Smooth muscle cell of the brain vasculature (primary cell): ENCODE results near the gene IQSEC1.
"Not testable (repeated sequence)": the region's sequence is repeated elsewhere in the genome, so short reads cannot be mapped to it uniquely, and the experiment has no call there.

Experiments
- DNase-seq: peaks from one replicate; pipeline ENCODE4 v3.0.0-alpha.2; 2012; ENCODE audit warnings: low read depth, low spot score

The IQSEC1 gene

DNA sequence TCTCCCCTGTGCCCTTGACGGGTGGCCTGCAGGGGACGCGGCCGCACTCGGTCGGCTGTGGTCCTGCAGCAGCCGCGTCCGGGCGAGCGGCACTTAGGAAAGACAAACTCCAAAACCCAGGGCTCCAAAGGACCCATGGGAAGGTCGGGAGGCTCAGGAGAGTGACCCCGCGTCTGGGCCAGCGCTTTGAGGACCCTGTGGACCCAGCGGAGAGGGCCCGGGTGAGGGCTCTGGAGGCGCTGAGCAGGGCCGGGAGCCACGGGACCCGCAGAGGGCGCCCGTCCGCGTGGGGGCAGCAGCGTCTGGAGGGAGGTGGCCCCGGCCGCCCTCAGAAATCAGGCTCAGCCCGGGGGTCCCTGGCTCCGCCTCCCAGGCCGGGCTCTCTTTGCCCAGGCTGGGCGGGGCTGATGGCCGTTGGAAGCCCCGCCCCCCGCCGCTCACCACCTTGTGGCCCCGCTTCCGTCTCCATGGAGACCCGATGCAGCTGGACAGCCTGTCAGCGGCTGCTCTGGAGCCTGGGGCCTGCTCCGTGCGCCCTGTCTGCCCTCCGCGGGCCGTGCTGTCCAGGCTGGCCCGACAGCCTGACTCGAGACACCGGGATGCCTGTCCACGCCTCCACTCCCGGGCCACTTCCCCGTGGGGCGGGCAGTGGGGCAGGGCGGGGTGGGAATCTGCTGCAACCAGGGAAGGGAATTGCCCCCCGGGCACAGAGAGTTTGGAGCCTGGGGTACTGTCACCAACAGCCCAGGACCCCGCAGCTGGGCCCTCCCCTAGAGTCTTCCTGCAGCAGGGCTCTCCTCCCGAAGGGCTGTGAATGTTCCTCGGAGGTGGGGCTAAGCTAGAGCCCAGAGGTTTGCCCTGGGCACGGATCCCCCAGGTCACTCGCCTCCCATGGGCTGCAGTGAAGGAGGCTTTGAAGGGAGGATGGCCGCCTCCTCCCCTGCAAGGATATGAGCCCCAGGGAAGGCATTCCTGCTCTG is 197.1 kb downstream of the IQSEC1 start:
- no peak for DNase-seq

DNA sequence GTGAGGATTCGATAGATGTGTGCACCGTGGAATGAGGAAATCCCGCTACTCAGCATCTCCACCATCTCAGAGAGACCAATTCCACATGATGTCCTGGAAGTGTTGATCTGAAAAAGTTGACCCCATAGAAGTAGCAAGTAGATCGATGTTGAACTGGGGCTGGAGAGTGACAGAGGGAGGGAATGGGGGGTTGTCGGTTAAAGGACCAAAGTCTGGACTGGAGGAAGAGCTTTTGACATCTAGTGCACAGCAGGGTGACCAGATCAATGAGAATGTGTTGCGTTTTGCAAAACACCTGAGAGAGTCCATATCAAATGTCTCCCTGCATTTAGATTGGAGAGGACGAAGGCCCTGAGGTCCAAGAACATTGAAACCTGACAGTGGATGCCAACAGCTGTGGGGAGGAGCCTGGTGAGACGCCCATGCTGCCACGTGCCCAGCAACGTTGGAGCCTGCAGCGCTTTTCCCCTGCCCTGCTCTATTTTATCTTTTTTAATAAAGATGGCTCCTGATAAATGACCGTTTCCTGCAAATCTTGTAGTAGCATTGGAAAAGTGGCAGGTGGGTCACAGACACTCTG is 201.7 kb downstream of the IQSEC1 start:
- DNase-seq: no peak

GRCh38 chr3:12870942-12871341 is 202.3 kb downstream of the IQSEC1 start:
- no peak for DNase-seq

DNA sequence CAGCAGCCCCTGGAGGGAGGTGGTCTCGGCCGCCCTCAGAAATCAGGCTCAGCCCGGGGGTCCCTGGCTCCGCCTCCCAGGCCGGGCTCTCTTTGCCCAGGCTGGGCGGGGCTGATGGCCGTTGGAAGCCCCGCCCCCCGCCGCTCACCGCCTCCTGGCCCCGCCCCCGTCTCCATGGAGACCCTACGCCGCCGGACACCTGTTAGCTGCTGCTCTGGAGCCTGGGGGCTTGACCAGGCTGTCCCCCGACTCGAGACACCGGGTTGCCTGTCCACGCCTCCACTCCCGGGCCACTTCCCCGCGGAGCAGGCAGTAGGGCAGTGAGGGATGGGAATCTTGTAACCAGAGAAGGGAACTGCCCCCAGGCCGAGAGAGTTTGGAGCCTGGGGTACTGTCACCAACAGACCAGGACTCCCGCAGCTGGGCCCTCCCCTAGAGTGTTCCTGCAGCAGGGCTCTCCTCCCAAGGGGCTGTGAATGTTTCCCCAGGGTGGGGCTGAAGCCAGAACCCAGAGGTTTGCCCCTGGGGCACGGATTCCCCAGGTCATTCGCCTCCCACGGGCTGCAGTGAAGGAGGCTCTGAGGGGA is 204.1 kb downstream of the IQSEC1 start:
- no peak for DNase-seq

- peak; percentile 64 for DNase-seq
Measured at GRCh38 chr3:12868039-12869034, 204.9 kb downstream of the IQSEC1 start.

DNA sequence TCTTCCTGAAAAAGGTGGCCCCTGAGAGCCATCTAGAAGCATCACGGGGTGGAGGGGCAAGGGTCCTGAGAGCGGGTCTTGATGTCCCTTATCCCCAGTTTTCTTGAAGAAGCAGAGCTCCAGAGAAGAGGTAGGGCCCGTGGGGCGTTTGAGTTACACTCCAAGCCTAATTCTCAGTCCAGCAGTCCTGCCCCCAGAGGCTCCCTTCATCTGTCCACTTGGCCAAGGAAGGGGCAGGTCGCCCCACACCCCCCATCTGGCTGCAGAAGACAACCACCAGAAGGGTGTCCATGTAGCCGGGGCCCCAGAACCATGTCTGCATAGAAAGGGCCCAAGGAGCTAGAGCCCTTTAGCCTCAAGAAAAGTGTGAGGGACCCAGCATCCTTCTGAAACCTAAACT is 206.4 kb downstream of the IQSEC1 start:
- no peak for DNase-seq

DNA sequence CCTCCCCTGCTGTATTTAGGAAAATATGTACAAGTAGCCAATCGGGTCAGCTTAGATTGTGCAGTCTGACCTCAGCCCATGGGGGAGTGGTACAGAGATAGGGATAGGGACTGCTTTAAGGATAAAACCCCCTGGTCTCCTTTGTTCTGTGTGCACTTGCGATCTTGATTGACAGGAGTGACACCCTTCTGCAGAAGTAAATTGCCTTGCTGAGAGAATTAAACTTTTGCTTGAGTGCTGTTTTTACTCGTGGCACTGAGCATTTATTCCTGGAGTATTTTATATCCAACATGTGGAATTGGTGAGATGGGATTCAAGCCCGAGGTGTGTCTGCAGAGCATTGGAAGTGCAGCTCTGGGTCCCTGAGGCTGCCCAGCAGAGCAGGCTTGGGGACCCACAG is 208.0 kb downstream of the IQSEC1 start:
- no peak for DNase-seq

GRCh38 chr3:12862387-12862786 is 210.8 kb downstream of the IQSEC1 start:
- DNase-seq: no peak

DNA sequence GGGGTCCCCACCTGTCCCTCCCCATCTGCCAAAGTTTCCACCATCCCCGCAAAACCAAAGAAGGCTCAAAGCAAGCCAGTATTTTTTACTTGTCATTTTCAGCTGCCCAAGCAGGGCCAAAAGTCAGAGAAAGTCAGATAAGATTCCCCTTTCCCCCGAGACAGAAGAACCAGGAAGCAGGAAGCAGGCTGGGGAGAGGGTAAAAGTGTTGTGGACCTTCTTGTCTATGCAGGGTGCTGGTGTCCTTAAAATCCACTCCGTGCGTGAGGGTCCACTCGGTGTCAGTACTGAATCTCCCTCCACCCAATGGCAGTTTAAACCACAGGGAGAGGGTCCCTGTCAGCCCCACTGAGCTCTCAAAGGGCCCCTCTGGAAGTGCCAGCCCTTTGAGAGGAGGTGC is 211.6 kb downstream of the IQSEC1 start:
- no peak for DNase-seq

DNA sequence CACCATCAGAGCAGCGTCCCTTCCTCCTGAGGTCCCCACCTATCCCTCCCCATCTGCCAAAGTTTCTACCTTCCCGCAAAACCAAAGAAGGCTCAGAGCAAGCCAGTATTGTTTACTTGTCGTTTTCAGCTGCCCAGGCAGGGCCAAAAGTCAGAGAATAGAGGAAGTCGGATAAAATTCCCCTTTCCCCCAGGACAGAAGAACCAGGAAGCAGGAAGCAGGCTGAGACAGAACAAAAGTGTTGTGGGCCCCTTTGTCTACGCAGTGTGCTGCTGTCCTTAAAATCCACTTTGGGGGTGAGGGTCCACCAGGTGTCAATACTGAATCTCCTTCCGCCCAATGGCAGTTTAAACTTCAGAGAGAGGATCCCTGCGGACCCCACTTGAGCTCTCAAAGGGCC is 213.4 kb downstream of the IQSEC1 start:
- DNase-seq: no peak

- no peak for DNase-seq
Measured at GRCh38 chr3:12856626-12857025, 216.6 kb downstream of the IQSEC1 start.

- no peak for DNase-seq
Measured at GRCh38 chr3:12854565-12854964, 218.7 kb downstream of the IQSEC1 start.

GRCh38 chr3:12853847-12854246 is 219.4 kb downstream of the IQSEC1 start:
- not testable (repeated sequence) for DNase-seq

GRCh38 chr3:12852201-12852600 is 221.0 kb downstream of the IQSEC1 start:
- no peak for DNase-seq
